Prostate gland (tissue), 2 donors: ENCODE data around the gene UST.

Source experiments
- POLR2A ChIP-seq: fragments of 450-650 bp; IDR thresholded peaks from one replicate; pipeline ENCODE4 v1.6.1; 2016; ENCODE audit warnings: antibody characterized with exemption, mild to moderate bottlenecking
- POLR2AphosphoS5 ChIP-seq: sonication (generic); formaldehyde crosslinking; IDR thresholded peaks from one replicate; pipeline ENCODE4 v1.6.1; 2017; ENCODE audit warnings: antibody characterized with exemption
- TF ChIP-seq, protein P1 (sequence below), 4 experiments: fragments of 200-600 bp in 2 of 4; fragments of 450-650 bp in 2 of 4; sonication (generic) in 2 of 4; IDR thresholded peaks; 1 replicate in 3 of 4; 2 replicates in 1 of 4; pipeline ENCODE4 v1.5.1; 2016 to 2019; ENCODE audit warnings: antibody characterized with exemption in 4 of 4, mild to moderate bottlenecking in 2 of 4, moderate library complexity in 2 of 4

DNA sequence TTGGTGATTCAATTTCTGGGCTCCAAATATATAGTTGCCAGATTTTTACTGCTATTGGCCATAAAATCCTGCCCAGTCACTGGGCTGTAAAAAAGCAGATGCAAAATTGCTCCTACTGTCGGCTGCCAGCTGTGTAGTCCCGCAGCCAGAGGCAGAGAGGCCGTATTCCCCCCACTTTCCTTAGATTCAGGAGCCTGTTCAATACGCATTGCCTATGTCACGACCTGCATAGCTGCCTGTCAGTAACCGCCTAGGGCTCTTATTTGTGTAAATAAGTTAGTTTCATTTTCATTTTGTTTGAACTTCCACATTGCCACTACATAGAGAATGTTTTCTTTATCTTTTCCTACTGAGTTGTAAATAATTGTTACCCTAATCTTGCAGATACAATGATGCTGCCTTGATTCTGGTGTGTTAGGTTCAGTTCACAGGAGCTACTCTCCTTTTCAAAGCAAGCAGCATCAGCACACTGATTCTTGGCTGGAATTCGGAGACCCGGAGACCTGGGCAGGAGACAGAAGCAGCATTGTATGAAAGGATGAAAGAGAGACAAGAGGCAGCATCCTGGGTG is 46.0 kb upstream of the UST start:
- TF ChIP-seq, protein P1, sequence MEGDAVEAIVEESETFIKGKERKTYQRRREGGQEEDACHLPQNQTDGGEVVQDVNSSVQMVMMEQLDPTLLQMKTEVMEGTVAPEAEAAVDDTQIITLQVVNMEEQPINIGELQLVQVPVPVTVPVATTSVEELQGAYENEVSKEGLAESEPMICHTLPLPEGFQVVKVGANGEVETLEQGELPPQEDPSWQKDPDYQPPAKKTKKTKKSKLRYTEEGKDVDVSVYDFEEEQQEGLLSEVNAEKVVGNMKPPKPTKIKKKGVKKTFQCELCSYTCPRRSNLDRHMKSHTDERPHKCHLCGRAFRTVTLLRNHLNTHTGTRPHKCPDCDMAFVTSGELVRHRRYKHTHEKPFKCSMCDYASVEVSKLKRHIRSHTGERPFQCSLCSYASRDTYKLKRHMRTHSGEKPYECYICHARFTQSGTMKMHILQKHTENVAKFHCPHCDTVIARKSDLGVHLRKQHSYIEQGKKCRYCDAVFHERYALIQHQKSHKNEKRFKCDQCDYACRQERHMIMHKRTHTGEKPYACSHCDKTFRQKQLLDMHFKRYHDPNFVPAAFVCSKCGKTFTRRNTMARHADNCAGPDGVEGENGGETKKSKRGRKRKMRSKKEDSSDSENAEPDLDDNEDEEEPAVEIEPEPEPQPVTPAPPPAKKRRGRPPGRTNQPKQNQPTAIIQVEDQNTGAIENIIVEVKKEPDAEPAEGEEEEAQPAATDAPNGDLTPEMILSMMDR (IDR thresholded peaks at IDR 0.05): no peak
- TF ChIP-seq POLR2AphosphoS5 (no peak), POLR2A (no peak)
